ENCODE data around the gene TTC29. TPM values are rescaled to one million over a fixed set of nuclear protein-coding genes. Genes with fewer than 3 reads are reported as not detected.

Gene TTC29
- polyA plus RNA-seq, 1 donor (not counting 4 experiments of a cell fraction or from before 2014, with no cell fraction given) = not detected

DNA sequence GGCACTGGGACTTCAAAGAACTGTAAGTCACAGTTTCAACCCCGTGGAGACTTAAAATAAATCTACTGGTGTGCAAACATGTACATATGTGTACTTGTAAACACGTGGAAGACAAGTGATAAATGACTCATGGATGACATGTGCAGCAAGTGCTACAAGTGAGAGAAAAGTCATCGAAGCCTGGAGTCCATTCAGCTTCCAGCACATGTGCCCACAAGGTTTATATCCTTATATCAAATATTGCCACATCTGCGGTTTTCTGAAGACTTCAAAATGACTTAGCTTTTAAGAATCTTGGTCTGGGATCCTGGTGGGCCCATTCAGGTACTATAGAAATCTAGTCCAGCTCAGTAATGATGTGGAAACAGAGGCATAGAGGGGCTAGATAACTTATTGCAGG is 33.0 kb upstream of the TTC29 start:
- H3K27ac ChIP-seq (ENCODE audit: control insufficient read depth, insufficient read depth, low read length) = no peak overlapping the region
- H3K9me3 ChIP-seq (ENCODE audit: control insufficient read depth, low read depth, low read length) = no peaks in the 10 kb centered on the region
- no peak for TF ChIP-seq EZH2 (IDR thresholded peaks at IDR 0.05; ENCODE audit: low read length)
- TF ChIP-seq CTCF (optimal IDR thresholded peaks at IDR 0.05 in 1 of 3, IDR thresholded peaks at IDR 0.05 in 1 of 3, conservative IDR thresholded peaks at IDR 0.05 in 1 of 3; ENCODE audit: extremely low read depth in 1 of 3, insufficient read depth in 2 of 3, low read length in 3 of 3) = no peak
- no peak overlapping the region for H2AFZ ChIP-seq (ENCODE audit: control insufficient read depth, low read length)
- H3K27me3 ChIP-seq (ENCODE audit: control insufficient read depth, extremely low read depth, insufficient read depth, low read length) = no peaks in the 10 kb centered on the region
- H3K9me1 ChIP-seq (ENCODE audit: control insufficient read depth, extremely low read depth, insufficient read depth, low read length) = no peaks in the 10 kb centered on the region
- dilution Hi-C loops (cut with MboI; ENCODE audit: extremely low pct_ligation_motif_present, low sequenced_read_pairs) = no loop called here
- H4K20me1 ChIP-seq (ENCODE audit: control insufficient read depth, extremely low read depth, insufficient read depth, low read length) = no peaks in the 10 kb centered on the region
- H3K36me3 ChIP-seq (ENCODE audit: control insufficient read depth in 2 of 2, extremely low read depth in 1 of 2, insufficient read depth in 2 of 2, low read length in 2 of 2) = no peaks in the 10 kb centered on the region
- H3K4me2 ChIP-seq (ENCODE audit: control insufficient read depth, extremely low read depth, insufficient read depth, low read depth, low read length) = no peak overlapping the region
- DNase-seq (ENCODE audit: low read depth, low spot score) (no peak), FAIRE-seq (no peak)
- no peaks in the 10 kb centered on the region for H3K4me1 ChIP-seq (ENCODE audit: control insufficient read depth, extremely low read depth, insufficient read depth, low read length)
- no peaks in the 10 kb centered on the region for H3K79me2 ChIP-seq (ENCODE audit: control insufficient read depth, insufficient read depth, low read length)
- no peak overlapping the region for H3K9ac ChIP-seq (ENCODE audit: control insufficient read depth, extremely low read depth, insufficient read depth, low read length)
- H3K4me3 ChIP-seq (ENCODE audit: control insufficient read depth in 2 of 3, extremely low read depth in 1 of 3, insufficient read depth in 2 of 3, low read depth in 1 of 3, low read length in 3 of 3) = no peak overlapping the region

GRCh38 chr4:146976145-146976544 is 30.5 kb upstream of the TTC29 start:
- H3K9me3 ChIP-seq (ENCODE audit: control insufficient read depth, low read depth, low read length) = no peaks in the 10 kb centered on the region
- H3K27ac ChIP-seq (ENCODE audit: control insufficient read depth, insufficient read depth, low read length) = no peak overlapping the region
- H3K4me3 ChIP-seq (ENCODE audit: control insufficient read depth in 2 of 3, extremely low read depth in 1 of 3, insufficient read depth in 2 of 3, low read depth in 1 of 3, low read length in 3 of 3) = no peak overlapping the region
- TF ChIP-seq CTCF (optimal IDR thresholded peaks at IDR 0.05 in 1 of 3, IDR thresholded peaks at IDR 0.05 in 1 of 3, conservative IDR thresholded peaks at IDR 0.05 in 1 of 3; ENCODE audit: extremely low read depth in 1 of 3, insufficient read depth in 2 of 3, low read length in 3 of 3) = no peak
- TF ChIP-seq EZH2 (IDR thresholded peaks at IDR 0.05; ENCODE audit: low read length) = no peak
- H3K4me1 ChIP-seq (ENCODE audit: control insufficient read depth, extremely low read depth, insufficient read depth, low read length) = no peaks in the 10 kb centered on the region
- no peaks in the 10 kb centered on the region for H4K20me1 ChIP-seq (ENCODE audit: control insufficient read depth, extremely low read depth, insufficient read depth, low read length)
- no peaks in the 10 kb centered on the region for H3K9me1 ChIP-seq (ENCODE audit: control insufficient read depth, extremely low read depth, insufficient read depth, low read length)
- no peak overlapping the region for H2AFZ ChIP-seq (ENCODE audit: control insufficient read depth, low read length)
- DNase-seq (ENCODE audit: low read depth, low spot score) (no peak), FAIRE-seq (no peak)
- H3K79me2 ChIP-seq (ENCODE audit: control insufficient read depth, insufficient read depth, low read length) = no peaks in the 10 kb centered on the region
- no peak overlapping the region for H3K9ac ChIP-seq (ENCODE audit: control insufficient read depth, extremely low read depth, insufficient read depth, low read length)
- H3K4me2 ChIP-seq (ENCODE audit: control insufficient read depth, extremely low read depth, insufficient read depth, low read depth, low read length) = no peak overlapping the region
- dilution Hi-C loops (cut with MboI; ENCODE audit: extremely low pct_ligation_motif_present, low sequenced_read_pairs) = no loop called here
- no peaks in the 10 kb centered on the region for H3K27me3 ChIP-seq (ENCODE audit: control insufficient read depth, extremely low read depth, insufficient read depth, low read length)
- no peaks in the 10 kb centered on the region for H3K36me3 ChIP-seq (ENCODE audit: control insufficient read depth in 2 of 2, extremely low read depth in 1 of 2, insufficient read depth in 2 of 2, low read length in 2 of 2)
